ENCODE results near the gene TRIM16. TPM values are rescaled to one million over a fixed set of nuclear protein-coding genes. Genes with fewer than 3 reads are reported as not detected.
"Not testable (repeated sequence)": the region's sequence is repeated elsewhere in the genome, so short reads cannot be mapped to it uniquely, and the experiment has no call there.

Gene TRIM16
- total RNA-seq, 4 donors from 2014 or later: 10.8 to 26.3 (median 13.9) TPM

DNA sequence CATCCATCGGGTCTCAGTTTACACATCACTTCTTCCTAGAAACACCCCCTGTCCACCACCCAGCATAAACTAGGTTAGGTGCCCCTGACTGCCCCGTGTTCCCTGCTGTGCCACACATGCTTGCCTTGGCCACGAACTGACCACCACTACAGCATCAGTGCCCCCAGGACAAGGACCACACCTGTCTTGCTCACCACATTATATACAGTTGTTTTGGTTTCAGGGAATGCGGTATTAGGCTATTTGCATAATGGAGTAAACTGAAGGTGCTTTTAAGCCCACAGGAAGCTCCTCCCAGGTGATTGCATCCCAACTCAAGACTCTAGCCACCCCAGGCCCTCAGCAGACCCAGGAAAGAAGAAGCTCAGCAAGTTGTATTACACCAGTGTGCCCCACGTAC, 100.8 kb downstream of the TRIM16 start:
- H3K27ac ChIP-seq; H3K27me3 ChIP-seq; H3K4me3 ChIP-seq; DNase-seq (ENCODE audit: low spot score in 2 of 2); H3K36me3 ChIP-seq; H3K9me3 ChIP-seq; H3K4me1 ChIP-seq: not testable (repeated sequence)
- 89 to 96% methylated on average over 1 to 2 of the region's 5 CpGs for WGBS, 2 donors

DNA sequence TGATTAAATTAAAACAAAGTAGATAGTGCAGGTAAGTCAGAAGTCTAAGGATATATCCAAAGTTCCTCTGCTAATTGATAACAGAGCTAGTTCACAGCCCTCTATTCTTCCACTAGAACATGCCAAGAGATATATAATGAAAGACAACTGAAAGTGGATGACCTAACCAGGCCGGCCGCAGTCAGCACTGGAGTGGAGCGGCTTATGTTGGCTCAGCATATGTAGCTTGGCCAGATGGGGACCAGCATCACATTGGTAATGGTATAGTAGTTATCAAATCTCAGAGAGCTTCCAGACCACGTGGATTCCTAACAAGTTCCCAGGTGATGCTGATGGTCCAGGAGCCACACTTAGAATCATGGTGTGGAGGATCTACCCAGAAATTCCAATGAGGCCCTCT, 102.6 kb downstream of the TRIM16 start:
- DNase-seq (ENCODE audit: low spot score in 2 of 2): not testable (repeated sequence)
- 84 to 100% methylated on average over 3 to 4 of the region's 4 CpGs for WGBS, 2 donors

More for the DNA sequence above, 102.6 kb downstream of the TRIM16 start:
- not testable (repeated sequence) for H3K27me3 ChIP-seq, H3K27ac ChIP-seq, H3K9me3 ChIP-seq, H3K4me3 ChIP-seq, H3K36me3 ChIP-seq, H3K4me1 ChIP-seq

Small RNAs within 50 kb of the gene (small RNA-seq; reads per million reads assigned to genes)
- gene AC005838.1 (not detected), gene ZNF29P (not detected)

Other genes with a start within 250 kb of the TRIM16 start
- 10 to 100 TPM in 3 of 4 donors, 1 to 10 TPM in 1; 2.1 to 18.9 (median 12.4) TPM for gene CDRT4, start 216.7 kb downstream of the TRIM16 start, total RNA-seq
- gene TVP23C, start 120.8 kb downstream of the TRIM16 start, total RNA-seq: 10 to 100 TPM in 3 of 4 donors, 1 to 10 TPM in 1; 9.9 to 31.7 (median 22.9) TPM
- 1 to 10 TPM in 1 of 4 donors, under 1 TPM in 1, not detected in 2; 0.30 to 2.2 TPM for gene FBXW10B, start 64.6 kb downstream of the TRIM16 start, total RNA-seq
- gene ZNF286A, start 15.4 kb upstream of the TRIM16 start, total RNA-seq: 10 to 100 TPM in 3 of 4 donors, 1 to 10 TPM in 1; 7.5 to 47.7 (median 24.0) TPM
- under 1 TPM in 1 of 4 donors, not detected in 3; 0.59 TPM for gene TBC1D26, start 48.0 kb upstream of the TRIM16 start, total RNA-seq

Measured in tibial nerve (tissue), 4 donors.